Measurements from ENCODE around the gene ACSL1. TPM values are rescaled to one million over a fixed set of nuclear protein-coding genes. Genes with fewer than 3 reads are reported as not detected.
"Not testable (repeated sequence)": the region's sequence is repeated elsewhere in the genome, so short reads cannot be mapped to it uniquely, and the experiment has no call there.

The ACSL1 gene
- total RNA-seq, 2 experiments from 2014 or later: 22.0 to 22.2 TPM

GRCh38 chr4:184851200-184851541 lies 25.4 kb upstream of the ACSL1 start:
- intact Hi-C loops (cut with micrococcal nuclease): no loop called here

DNA sequence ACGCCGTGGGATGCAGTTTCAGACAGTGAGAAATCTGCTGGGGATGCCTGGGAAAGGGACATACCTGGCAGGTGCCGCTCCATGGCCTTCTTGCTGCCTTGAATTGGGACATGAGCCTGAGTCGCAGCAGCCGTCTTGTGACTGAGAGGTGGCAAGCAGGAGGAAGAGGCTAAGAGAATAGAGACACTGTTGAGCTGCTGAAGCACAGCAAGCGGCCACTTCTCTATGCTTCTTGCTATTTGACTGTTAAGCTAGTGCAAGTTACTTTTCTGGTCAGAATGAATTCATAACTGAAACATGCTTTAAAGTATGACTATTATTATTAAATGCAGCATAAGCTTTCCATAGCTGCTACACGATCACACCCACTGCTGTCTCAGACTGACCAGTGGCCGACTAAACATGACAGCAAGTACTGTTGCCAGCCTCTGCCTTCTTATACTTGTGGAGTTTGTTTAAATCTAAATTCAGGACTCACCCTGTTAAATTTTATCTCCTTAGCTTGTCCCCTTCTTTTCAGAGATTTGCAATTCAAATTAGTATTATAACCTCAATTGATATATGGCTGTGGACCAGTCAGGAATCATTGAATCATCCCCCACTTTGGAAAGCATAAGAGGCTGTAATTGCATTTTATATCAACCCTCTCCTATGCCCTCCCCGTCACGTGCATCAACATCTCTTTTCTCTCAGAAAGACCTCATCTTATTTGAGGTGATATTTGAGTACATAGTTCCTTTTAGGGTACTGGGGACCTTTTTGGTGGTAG lies 24.8 kb upstream of the ACSL1 start:
- Mint-ChIP-seq H3K27me3 (peaks cover 9% of the 10 kb centered on the region), H3K27ac (no peak overlapping the region), H3K4me1 (ENCODE audit: low read depth) (peaks cover 19% of the 10 kb centered on the region), H3K36me3 (no peaks in the 10 kb centered on the region), H3K4me3 (no peak overlapping the region), H3K9me3 (no peaks in the 10 kb centered on the region)
- POLR2A ChIA-PET: no interaction called here
- CTCF ChIA-PET: interaction anchor here (1.2 to 1.4 kb wide), 2 partner anchors 9 to 30 kb away, joined by 3 read pairs; no protein-coding TSS in a partner anchor
- DNase-seq: no peak
- intact Hi-C loops (cut with micrococcal nuclease): no loop called here

More at GRCh38 chr4:184851200-184851541, 25.4 kb upstream of the ACSL1 start:
- H3K4me1 Mint-ChIP-seq (ENCODE audit: low read depth): peaks cover 19% of the 10 kb centered on the region
- no peak overlapping the region for H3K27ac Mint-ChIP-seq
- H3K4me3 Mint-ChIP-seq: no peak overlapping the region
- CTCF ChIA-PET: interaction anchor here (1.2 kb wide), 1 partner anchor 9 kb away, joined by 3 read pairs; no protein-coding TSS in a partner anchor
- POLR2A ChIA-PET: no interaction called here
- no peaks in the 10 kb centered on the region for H3K36me3 Mint-ChIP-seq
- peaks cover 10% of the 10 kb centered on the region for H3K27me3 Mint-ChIP-seq
- no peaks in the 10 kb centered on the region for H3K9me3 Mint-ChIP-seq
- peak; percentile 52 for DNase-seq

- POLR2A ChIA-PET: no interaction called here
Measured at GRCh38 chr4:184850018-184850417, 24.2 kb upstream of the ACSL1 start.

GRCh38 chr4:184849185-184849584 lies 23.4 kb upstream of the ACSL1 start:
- H3K4me3 Mint-ChIP-seq: no peak overlapping the region
- ChIA-PET CTCF (interaction anchor here (1.4 kb wide), 1 partner anchor 28 kb away, joined by 3 read pairs; no protein-coding TSS in a partner anchor), POLR2A (no interaction called here)
- H3K27me3 Mint-ChIP-seq: peaks cover 6% of the 10 kb centered on the region
- H3K9me3 Mint-ChIP-seq: no peaks in the 10 kb centered on the region
- no peak for DNase-seq
- peaks cover 11% of the 10 kb centered on the region for H3K4me1 Mint-ChIP-seq (ENCODE audit: low read depth)
- intact Hi-C loops (cut with micrococcal nuclease): no loop called here
- no peak overlapping the region for H3K27ac Mint-ChIP-seq
- no peaks in the 10 kb centered on the region for H3K36me3 Mint-ChIP-seq

More at GRCh38 chr4:184850018-184850417, 24.2 kb upstream of the ACSL1 start:
- H3K4me3 Mint-ChIP-seq: no peak overlapping the region
- peaks cover 15% of the 10 kb centered on the region for H3K4me1 Mint-ChIP-seq (ENCODE audit: low read depth)
- intact Hi-C loops (cut with micrococcal nuclease): no loop called here
- no peak for DNase-seq
- no peak overlapping the region for H3K27ac Mint-ChIP-seq
- no peaks in the 10 kb centered on the region for H3K9me3 Mint-ChIP-seq
- no peaks in the 10 kb centered on the region for H3K36me3 Mint-ChIP-seq
- CTCF ChIA-PET: interaction anchor here (1.2 to 1.4 kb wide), 2 partner anchors 10 to 29 kb away, joined by 3 read pairs; no protein-coding TSS in a partner anchor
- H3K27me3 Mint-ChIP-seq: peaks cover 6% of the 10 kb centered on the region

GRCh38 chr4:184848510-184848909 lies 22.7 kb upstream of the ACSL1 start:
- H3K9me3 Mint-ChIP-seq: no peaks in the 10 kb centered on the region

DNA sequence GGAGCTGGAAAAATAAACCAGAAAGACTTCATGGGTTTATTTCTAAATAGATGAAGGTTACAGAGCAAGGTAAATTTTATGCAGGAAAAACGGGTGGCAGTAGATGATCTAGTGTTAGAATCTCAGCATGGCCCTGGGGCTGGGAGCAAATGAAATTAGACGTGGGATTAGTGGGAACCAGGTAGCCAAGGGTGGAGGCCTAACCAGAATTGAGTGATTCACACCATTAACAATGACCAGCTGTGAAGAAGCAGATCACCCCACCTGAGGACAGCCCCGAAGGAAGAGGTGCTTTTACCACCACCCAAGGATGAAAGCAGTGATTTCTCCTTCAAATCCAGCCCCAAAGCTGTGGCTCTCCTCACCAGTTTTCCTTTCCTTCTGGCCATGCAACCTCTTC lies 20.8 kb upstream of the ACSL1 start:
- H3K27me3 Mint-ChIP-seq: peaks cover 11% of the 10 kb centered on the region
- H3K36me3 Mint-ChIP-seq: no peaks in the 10 kb centered on the region
- POLR2A ChIA-PET: no interaction called here
- no peaks in the 10 kb centered on the region for H3K9me3 Mint-ChIP-seq
- DNase-seq: no peak
- CTCF ChIA-PET: no interaction called here
- no peak overlapping the region for H3K27ac Mint-ChIP-seq
- peaks cover 16% of the 10 kb centered on the region for H3K4me1 Mint-ChIP-seq (ENCODE audit: low read depth)
- no peak overlapping the region for H3K4me3 Mint-ChIP-seq
- intact Hi-C loops (cut with micrococcal nuclease): no loop called here

More at GRCh38 chr4:184848510-184848909, 22.7 kb upstream of the ACSL1 start:
- Mint-ChIP-seq H3K36me3 (no peaks in the 10 kb centered on the region), H3K4me1 (ENCODE audit: low read depth) (peaks cover 16% of the 10 kb centered on the region), H3K4me3 (no peak overlapping the region), H3K27ac (no peak overlapping the region), H3K27me3 (peaks cover 7% of the 10 kb centered on the region)
- POLR2A ChIA-PET: interaction anchor here (0.6 kb wide), 1 partner anchor 335 kb away, joined by 3 read pairs; no protein-coding TSS in a partner anchor
- intact Hi-C loops (cut with micrococcal nuclease): no loop called here
- DNase-seq: no peak
- CTCF ChIA-PET: no interaction called here

- ChIA-PET CTCF (interaction anchor here (0.9 kb wide), 1 partner anchor 100 kb away, joined by 4 read pairs; no protein-coding TSS in a partner anchor), POLR2A (no interaction called here)
- H3K27ac Mint-ChIP-seq: no peak overlapping the region
- no peaks in the 10 kb centered on the region for H3K36me3 Mint-ChIP-seq
- H3K4me1 Mint-ChIP-seq (ENCODE audit: low read depth): peaks cover 16% of the 10 kb centered on the region
- intact Hi-C loops (cut with micrococcal nuclease): loop anchor here (2.0 kb wide), 1 partner anchor 21 kb away; the partner anchor contains the start of gene ACSL1
- DNase-seq: no peak
- no peaks in the 10 kb centered on the region for H3K9me3 Mint-ChIP-seq
- H3K27me3 Mint-ChIP-seq: peaks cover 11% of the 10 kb centered on the region
- no peak overlapping the region for H3K4me3 Mint-ChIP-seq
Measured at GRCh38 chr4:184845367-184846021, 19.7 kb upstream of the ACSL1 start.

DNA sequence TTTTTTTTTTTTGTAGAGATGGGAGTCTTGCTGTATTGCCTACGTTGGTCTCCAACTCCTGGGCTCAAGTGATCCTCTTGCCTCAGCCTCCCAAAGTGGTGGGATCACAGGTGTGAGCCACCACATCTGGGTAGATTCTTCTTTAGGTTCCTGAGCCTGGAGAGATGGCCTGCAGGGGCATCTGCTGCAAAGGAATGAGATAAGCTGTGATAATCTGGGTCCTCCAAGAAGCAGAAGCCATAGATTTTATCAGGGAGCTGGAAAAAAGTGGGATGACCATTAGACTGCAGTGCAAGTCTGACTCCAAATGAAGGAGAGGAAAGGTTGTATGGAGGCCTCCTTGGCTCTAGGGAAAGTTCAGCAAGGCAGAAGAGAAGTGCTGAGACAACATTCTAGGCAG lies 19.0 kb upstream of the ACSL1 start:
- ChIA-PET POLR2A (interaction anchor here (1.7 kb wide), 1 partner anchor 111 kb away, joined by 5 read pairs; the partner anchor contains the start of gene CENPU), CTCF (interaction anchor here (0.9 kb wide), 1 partner anchor 99 kb away, joined by 4 read pairs; no protein-coding TSS in a partner anchor)
- Mint-ChIP-seq H3K27ac (no peak overlapping the region), H3K36me3 (no peaks in the 10 kb centered on the region), H3K4me3 (no peak overlapping the region), H3K4me1 (ENCODE audit: low read depth) (peaks cover 14% of the 10 kb centered on the region), H3K27me3 (peaks cover 12% of the 10 kb centered on the region), H3K9me3 (no peaks in the 10 kb centered on the region)
- no peak for DNase-seq
- intact Hi-C loops (cut with micrococcal nuclease): loop anchor here (2.0 kb wide), 1 partner anchor 20 kb away; the partner anchor contains the start of gene ACSL1

- Mint-ChIP-seq H3K27ac (no peak overlapping the region), H3K27me3 (peaks cover 13% of the 10 kb centered on the region), H3K9me3 (no peaks in the 10 kb centered on the region), H3K36me3 (no peaks in the 10 kb centered on the region), H3K4me1 (ENCODE audit: low read depth) (peaks cover 12% of the 10 kb centered on the region), H3K4me3 (no peak overlapping the region)
- intact Hi-C loops (cut with micrococcal nuclease): loop anchor here (2.0 kb wide), 1 partner anchor 19 kb away; the partner anchor contains the start of gene ACSL1
- peak; percentile 41 for DNase-seq
- CTCF ChIA-PET: no interaction called here
- POLR2A ChIA-PET: interaction anchor here (1.7 kb wide), 1 partner anchor 110 kb away, joined by 5 read pairs; the partner anchor contains the start of gene CENPU
Measured at GRCh38 chr4:184843984-184844554, 18.3 kb upstream of the ACSL1 start.

GRCh38 chr4:184839075-184839399 lies 13.3 kb upstream of the ACSL1 start:
- DNase-seq; POLR2A ChIA-PET; H3K4me3 Mint-ChIP-seq; CTCF ChIA-PET; H3K36me3 Mint-ChIP-seq; intact Hi-C loops (cut with micrococcal nuclease); H3K4me1 Mint-ChIP-seq (ENCODE audit: low read depth); H3K9me3 Mint-ChIP-seq; H3K27ac Mint-ChIP-seq: not testable (repeated sequence)
- H3K27me3 Mint-ChIP-seq: peaks cover 11% of the 10 kb centered on the region

DNA sequence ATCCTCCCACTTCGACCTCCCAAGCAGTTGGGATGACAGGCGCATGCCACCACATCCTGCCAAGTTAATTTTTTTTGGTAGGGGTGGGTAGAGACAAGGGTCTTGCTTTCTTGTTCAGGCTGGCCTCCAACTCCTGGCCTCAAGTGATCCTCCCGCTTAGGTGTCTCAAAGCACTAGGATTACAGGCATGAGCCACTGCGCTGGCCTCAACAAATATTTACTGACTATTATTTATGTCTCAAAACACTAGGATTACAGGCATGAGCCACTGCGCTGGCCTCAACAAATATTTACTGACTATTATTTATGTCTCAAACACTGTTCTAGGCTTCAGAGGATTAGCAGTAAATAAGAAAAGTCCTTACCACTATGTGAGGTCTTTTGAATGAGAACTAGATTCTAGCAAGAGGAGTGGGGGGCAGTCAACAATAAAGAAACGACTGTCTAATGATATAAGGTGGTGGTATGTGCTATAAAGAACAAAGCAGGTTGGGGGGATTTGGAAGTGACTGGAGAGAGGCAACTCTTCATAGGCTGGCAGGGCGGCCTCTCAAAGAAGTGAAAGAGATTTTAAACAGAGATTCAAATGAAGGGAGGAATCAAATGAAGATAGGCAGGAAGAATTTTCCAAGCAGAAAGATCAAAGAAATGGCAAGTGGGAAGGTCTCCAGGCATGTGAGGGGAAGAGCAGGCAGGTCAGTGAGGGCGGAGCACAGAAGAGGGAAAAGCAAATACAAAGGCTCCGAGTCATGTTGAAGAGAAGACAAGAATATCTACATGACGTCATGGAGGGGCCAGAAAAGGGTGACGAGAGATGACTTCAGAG lies 12.7 kb upstream of the ACSL1 start:
- ChIA-PET POLR2A (no interaction called here), CTCF (no interaction called here)
- H3K9me3 Mint-ChIP-seq: no peaks in the 10 kb centered on the region
- H3K36me3 Mint-ChIP-seq: no peaks in the 10 kb centered on the region
- DNase-seq: no peak
- H3K4me3 Mint-ChIP-seq: no peak overlapping the region
- intact Hi-C loops (cut with micrococcal nuclease): no loop called here
- peaks cover 10% of the 10 kb centered on the region for H3K27me3 Mint-ChIP-seq
- H3K4me1 Mint-ChIP-seq (ENCODE audit: low read depth): no peaks in the 10 kb centered on the region
- H3K27ac Mint-ChIP-seq: no peak overlapping the region

Measured in activated CD4-positive, alpha-beta memory T cell treated with anti-CD3 and anti-CD28 coated beads for 36 hours (primary cell).